ENCODE data around the gene HTR3A.

DNA sequence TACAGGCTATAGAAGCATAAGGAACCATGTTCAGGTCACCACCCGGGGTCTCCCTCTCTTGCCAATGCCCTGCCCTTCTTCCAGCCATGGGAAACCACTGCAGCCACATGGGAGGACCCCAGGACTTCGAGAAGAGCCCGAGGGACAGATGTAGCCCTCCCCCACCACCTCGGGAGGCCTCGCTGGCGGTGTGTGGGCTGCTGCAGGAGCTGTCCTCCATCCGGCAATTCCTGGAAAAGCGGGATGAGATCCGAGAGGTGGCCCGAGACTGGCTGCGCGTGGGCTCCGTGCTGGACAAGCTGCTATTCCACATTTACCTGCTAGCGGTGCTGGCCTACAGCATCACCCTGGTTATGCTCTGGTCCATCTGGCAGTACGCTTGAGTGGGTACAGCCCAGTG, 14.5 kb downstream of the HTR3A start:
- no peak for TF ChIP-seq FOXJ3 (CRISPR knock-in tag; IDR thresholded peaks at IDR 0.05)
- TF ChIP-seq SETDB1 (IDR thresholded peaks at IDR 0.05; ENCODE audit: low read length), result no peak
- TF ChIP-seq, protein P1, sequence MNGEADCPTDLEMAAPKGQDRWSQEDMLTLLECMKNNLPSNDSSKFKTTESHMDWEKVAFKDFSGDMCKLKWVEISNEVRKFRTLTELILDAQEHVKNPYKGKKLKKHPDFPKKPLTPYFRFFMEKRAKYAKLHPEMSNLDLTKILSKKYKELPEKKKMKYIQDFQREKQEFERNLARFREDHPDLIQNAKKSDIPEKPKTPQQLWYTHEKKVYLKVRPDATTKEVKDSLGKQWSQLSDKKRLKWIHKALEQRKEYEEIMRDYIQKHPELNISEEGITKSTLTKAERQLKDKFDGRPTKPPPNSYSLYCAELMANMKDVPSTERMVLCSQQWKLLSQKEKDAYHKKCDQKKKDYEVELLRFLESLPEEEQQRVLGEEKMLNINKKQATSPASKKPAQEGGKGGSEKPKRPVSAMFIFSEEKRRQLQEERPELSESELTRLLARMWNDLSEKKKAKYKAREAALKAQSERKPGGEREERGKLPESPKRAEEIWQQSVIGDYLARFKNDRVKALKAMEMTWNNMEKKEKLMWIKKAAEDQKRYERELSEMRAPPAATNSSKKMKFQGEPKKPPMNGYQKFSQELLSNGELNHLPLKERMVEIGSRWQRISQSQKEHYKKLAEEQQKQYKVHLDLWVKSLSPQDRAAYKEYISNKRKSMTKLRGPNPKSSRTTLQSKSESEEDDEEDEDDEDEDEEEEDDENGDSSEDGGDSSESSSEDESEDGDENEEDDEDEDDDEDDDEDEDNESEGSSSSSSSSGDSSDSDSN (IDR thresholded peaks at IDR 0.05; ENCODE audit: borderline replicate concordance in 1 of 2, low read depth in 2 of 2, low read length in 2 of 2), result no peak
- TF ChIP-seq HIVEP1 (CRISPR knock-in tag; IDR thresholded peaks at IDR 0.05), result no peak
